Esophagus muscularis mucosa (tissue), 4 donors: Measurements from ENCODE around the gene SIGLEC5. TPM values are rescaled to one million over a fixed set of nuclear protein-coding genes. Genes with fewer than 3 reads are reported as not detected.

Experiments used
- DNase-seq: peaks from one replicate; pipeline ENCODE4 v3.0.0-alpha.2; 2017; ENCODE audit errors: extremely low spot score
- H3K27ac ChIP-seq, 4 donors: fragments of 200-600 bp; sonication (generic); replicated peaks in 1 of 4; 1 replicate in 3 of 4; 2 replicates in 1 of 4; pipeline ENCODE4 v1.5.1; 2016 to 2019; ENCODE audit warnings: mild to moderate bottlenecking in 1 of 4
- H3K27me3 ChIP-seq, 4 donors: fragments of 200-600 bp; sonication (generic); one replicate each; pipeline versions ENCODE4 v1.5.1 to v1.6.0; 2016 to 2019
- H3K36me3 ChIP-seq, 4 donors: fragments of 200-600 bp; sonication (generic); one replicate each; pipeline ENCODE4 v1.5.1; 2016 to 2019
- H3K4me1 ChIP-seq, 4 donors: fragments of 200-600 bp; sonication (generic); one replicate each; pipeline ENCODE4 v1.5.1; 2016 to 2019
- H3K4me3 ChIP-seq, 4 donors: fragments of 200-600 bp; sonication (generic); 1 replicate in 2 of 4; 2 replicates in 2 of 4; pipeline ENCODE4 v1.5.1; 2016 to 2019; ENCODE audit warnings: mild to moderate bottlenecking in 4 of 4, moderate library complexity in 1 of 4
- H3K9me3 ChIP-seq, 4 donors: fragments of 200-600 bp; sonication (generic); 1 replicate in 3 of 4; 2 replicates in 1 of 4; pipeline ENCODE4 v1.5.1; 2016 to 2019
- EP300 ChIP-seq: sonication (generic); formaldehyde crosslinking; IDR thresholded peaks from one replicate; pipeline ENCODE4 v1.6.1; 2017; ENCODE audit warnings: antibody characterized with exemption
- POLR2A ChIP-seq: fragments of 450-650 bp; IDR thresholded peaks from one replicate; pipeline ENCODE4 v1.6.1; 2017; ENCODE audit warnings: antibody characterized with exemption, moderate library complexity, mild to moderate bottlenecking, low read depth
- POLR2AphosphoS5 ChIP-seq, 2 donors: sonication (generic); formaldehyde crosslinking; IDR thresholded peaks; one replicate each; pipeline ENCODE4 v1.6.1; 2017; ENCODE audit warnings: antibody characterized with exemption in 2 of 2
- WGBS: methylation state at CpG from one replicate; pipeline ENCODE4 v1.1.5; 2018; 5-methylcytosine and 5-hydroxymethylcytosine counted together
- intact Hi-C: fragments of 100-400 bp; cut with DNase I; formaldehyde crosslinking; loops from one replicate; pipeline ENCODE4 v1.15.1; 2023
- total RNA-seq, 4 donors: library from RNA; depleted of rRNA; stranded (reverse); fragments of >200 nt; gene quantifications; one replicate each; pipeline versions ENCODE4 v1.1.0 to v1.2.1, GENCODE V29; 2016
- TF ChIP-seq, protein P1 (sequence below), 3 experiments: fragments of 200-600 bp in 2 of 3; fragments of 450-650 bp in 1 of 3; sonication (generic) in 2 of 3; IDR thresholded peaks; one replicate each; pipeline ENCODE4 v1.5.1; 2017 to 2019; ENCODE audit warnings: antibody characterized with exemption in 3 of 3, mild to moderate bottlenecking in 2 of 3, moderate library complexity in 1 of 3

Gene SIGLEC5
- total RNA-seq, 4 donors from 2014 or later, result 0.52 to 2.0 (median 1.00) TPM

DNA sequence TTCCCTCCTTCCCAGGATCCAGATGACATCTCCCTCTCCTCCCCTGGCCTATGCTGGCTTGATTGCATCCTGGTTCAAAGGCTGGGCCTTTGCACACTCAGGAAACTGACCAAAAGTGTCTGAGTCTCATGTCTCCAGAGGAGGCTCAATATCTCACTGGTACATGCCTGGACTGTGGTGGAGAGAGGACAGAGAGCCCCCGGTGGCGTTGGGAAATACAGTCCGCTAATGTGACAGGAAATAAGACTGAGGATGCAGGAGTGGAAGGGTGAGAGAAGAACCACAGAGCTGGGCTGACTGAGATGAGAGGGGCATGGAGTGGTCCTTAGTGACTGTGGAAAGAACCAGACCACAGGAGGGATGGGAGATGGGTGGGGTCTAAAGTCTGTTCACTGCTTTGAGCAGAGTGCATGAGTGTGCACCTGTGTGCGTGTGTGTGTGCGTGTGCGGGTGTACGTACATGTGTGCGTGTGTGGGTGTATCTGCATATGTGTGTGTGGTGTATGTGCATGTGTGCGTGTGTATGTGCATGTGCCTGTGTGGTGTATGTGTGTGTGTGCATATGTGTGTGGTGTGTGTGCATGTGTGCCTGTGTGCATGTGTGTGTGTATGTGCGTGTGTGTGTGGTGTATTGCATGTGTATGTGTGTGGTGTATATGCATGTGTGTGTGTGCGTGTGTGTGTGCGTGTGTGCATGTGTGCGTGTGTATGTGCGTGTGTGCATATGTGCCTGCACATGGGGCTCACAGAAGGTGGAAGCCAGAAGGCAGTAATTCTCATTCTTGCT lies 1.9 kb downstream of the SIGLEC5 start:
- Histone ChIP-seq H3K27ac (no peak overlapping the region), H3K4me3 (no peak overlapping the region), H3K9me3 (no peaks in the 10 kb centered on the region), H3K36me3 (no peaks in the 10 kb centered on the region), H3K4me1 (no peaks in the 10 kb centered on the region), H3K27me3 (peaks cover 0 to 51% (median 0%) of the 10 kb centered on the region in 4 donors)
- intact Hi-C loops, result no loop called here
- TF ChIP-seq EP300, result no peak
- TF ChIP-seq POLR2A, result no peak
- TF ChIP-seq POLR2AphosphoS5 (IDR thresholded peaks at IDR 0.05), result no peak
- TF ChIP-seq, protein P1, sequence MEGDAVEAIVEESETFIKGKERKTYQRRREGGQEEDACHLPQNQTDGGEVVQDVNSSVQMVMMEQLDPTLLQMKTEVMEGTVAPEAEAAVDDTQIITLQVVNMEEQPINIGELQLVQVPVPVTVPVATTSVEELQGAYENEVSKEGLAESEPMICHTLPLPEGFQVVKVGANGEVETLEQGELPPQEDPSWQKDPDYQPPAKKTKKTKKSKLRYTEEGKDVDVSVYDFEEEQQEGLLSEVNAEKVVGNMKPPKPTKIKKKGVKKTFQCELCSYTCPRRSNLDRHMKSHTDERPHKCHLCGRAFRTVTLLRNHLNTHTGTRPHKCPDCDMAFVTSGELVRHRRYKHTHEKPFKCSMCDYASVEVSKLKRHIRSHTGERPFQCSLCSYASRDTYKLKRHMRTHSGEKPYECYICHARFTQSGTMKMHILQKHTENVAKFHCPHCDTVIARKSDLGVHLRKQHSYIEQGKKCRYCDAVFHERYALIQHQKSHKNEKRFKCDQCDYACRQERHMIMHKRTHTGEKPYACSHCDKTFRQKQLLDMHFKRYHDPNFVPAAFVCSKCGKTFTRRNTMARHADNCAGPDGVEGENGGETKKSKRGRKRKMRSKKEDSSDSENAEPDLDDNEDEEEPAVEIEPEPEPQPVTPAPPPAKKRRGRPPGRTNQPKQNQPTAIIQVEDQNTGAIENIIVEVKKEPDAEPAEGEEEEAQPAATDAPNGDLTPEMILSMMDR (IDR thresholded peaks at IDR 0.05), result no peak
- 77% methylated on average over 14 of the region's 14 CpGs for WGBS
- DNase-seq, result no peak

DNA sequence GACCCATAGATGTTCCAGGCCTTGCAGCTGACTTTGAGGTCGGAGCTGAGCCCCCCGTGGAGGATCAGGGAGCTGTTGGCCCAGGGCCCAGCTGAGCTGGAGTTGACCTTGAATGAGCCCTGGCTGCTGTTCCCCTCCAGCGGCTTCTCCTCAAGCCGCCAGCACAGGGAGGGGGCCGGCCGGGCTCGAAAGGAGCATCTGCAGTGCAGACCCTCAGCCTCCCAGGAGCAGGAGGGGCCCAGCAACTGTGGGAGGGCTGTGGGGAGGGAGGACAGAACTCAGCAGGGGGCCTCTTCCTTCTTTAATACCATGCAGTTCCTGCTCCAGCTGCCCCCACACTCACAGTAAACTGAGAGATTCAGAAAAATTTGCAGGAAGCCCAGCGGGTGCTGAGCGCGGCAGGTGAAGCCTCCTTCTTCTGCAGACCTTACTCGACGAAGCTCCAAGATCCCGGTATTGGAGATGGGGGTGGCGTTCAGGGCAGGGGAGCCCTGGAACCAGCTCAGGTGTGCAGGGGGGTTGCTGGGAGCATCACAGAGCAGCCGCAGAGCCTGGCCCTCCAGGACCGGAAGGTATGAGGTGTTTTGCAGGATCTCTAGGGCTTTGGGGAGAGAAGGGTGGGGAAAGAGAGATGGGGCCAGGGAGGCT lies 2.6 kb downstream of the SIGLEC5 start:
- WGBS, result 86% methylated on average over 9 of the region's 16 CpGs
- intact Hi-C loops, result no loop called here
- TF ChIP-seq EP300, result no peak
- no peak for TF ChIP-seq POLR2A
- no peak for TF ChIP-seq POLR2AphosphoS5 (IDR thresholded peaks at IDR 0.05)
- TF ChIP-seq, protein P1 (IDR thresholded peaks at IDR 0.05), result no peak

DNA sequence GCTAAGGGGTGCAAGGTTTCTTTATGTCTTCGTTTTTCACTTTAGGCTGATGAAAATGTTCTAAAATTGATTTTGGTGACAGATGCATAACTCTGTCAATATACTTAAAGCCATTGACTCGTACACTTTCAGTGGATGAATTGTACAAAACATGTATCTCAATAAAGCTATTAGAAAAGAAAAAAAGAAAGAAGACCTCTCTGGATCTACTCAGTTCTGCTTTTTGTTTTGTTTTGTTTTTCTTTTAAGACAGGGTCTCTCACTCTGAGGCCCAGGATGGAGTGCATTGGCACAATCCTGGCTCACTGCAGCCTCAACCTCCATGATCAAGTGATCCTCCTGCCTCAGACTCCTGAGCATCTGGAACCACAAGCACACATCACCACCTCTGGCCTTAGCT lies 3.5 kb downstream of the SIGLEC5 start:
- no peak overlapping the region for H3K4me3 ChIP-seq
- intact Hi-C loops, result no loop called here
- H3K9me3 ChIP-seq, result no peaks in the 10 kb centered on the region
- peaks cover 0 to 51% (median 0%) of the 10 kb centered on the region in 4 donors for H3K27me3 ChIP-seq
- no peak for TF ChIP-seq POLR2AphosphoS5 (IDR thresholded peaks at IDR 0.05)
- TF ChIP-seq EP300, result no peak
- TF ChIP-seq, protein P1 (IDR thresholded peaks at IDR 0.05), result no peak
- TF ChIP-seq POLR2A, result no peak
- 51% methylated on average over 2 of the region's 2 CpGs for WGBS
- no peaks in the 10 kb centered on the region for H3K36me3 ChIP-seq
- H3K4me1 ChIP-seq, result no peaks in the 10 kb centered on the region
- no peak overlapping the region for H3K27ac ChIP-seq
- no peak for DNase-seq

More for the DNA sequence above, 2.6 kb downstream of the SIGLEC5 start:
- Histone ChIP-seq H3K36me3 (no peaks in the 10 kb centered on the region), H3K27me3 (peaks cover 0 to 51% (median 0%) of the 10 kb centered on the region in 4 donors), H3K4me1 (no peaks in the 10 kb centered on the region), H3K9me3 (no peaks in the 10 kb centered on the region), H3K4me3 (no peak overlapping the region), H3K27ac (no peak overlapping the region)
- DNase-seq, result no peak

DNA sequence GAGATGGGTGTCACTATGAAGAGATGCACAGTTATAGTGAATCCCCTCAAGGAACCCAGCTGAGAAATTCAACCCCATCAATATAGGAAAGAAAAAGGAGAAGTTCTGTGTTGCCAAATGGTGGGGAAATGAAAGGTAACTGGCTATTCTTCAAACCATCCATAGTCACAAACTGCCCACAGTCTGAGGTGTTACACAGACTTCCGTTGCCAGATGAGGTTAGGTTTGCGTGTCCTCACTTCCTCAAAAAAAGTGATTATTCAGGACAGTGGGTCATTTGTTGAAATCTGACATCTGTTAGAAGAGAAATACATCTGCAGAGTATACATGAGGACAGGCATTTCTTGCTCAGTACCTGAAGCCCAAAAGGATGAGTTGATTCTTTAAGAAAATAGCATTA lies 9.0 kb downstream of the SIGLEC5 start:
- DNase-seq, result no peak

More for the DNA sequence above, 9.0 kb downstream of the SIGLEC5 start:
- intact Hi-C loops, result no loop called here
- Histone ChIP-seq H3K27me3 (peaks cover 0 to 33% (median 0%) of the 10 kb centered on the region in 4 donors), H3K36me3 (no peaks in the 10 kb centered on the region), H3K27ac (no peak overlapping the region), H3K4me1 (no peaks in the 10 kb centered on the region), H3K9me3 (no peaks in the 10 kb centered on the region), H3K4me3 (no peak overlapping the region)
- TF ChIP-seq POLR2AphosphoS5 (IDR thresholded peaks at IDR 0.05) (no peak), POLR2A (no peak), EP300 (no peak)
- TF ChIP-seq, protein P1 (IDR thresholded peaks at IDR 0.05), result no peak
- 37% methylated on average over 2 of the region's 2 CpGs for WGBS
